NCI-H1694 treated with DMSO at 0.1 percent for 48 hours (cell line): ENCODE data around the gene RASGEF1C.

Experiments used
- DNase-seq: peaks from one replicate; lab custom pipeline; 2025; lab: John Stamatoyannopoulos, UW

RASGEF1C gene

GRCh38 chr5:180179442-180180420 is 29.3 kb downstream of the RASGEF1C start:
- DNase-seq, result no peak

GRCh38 chr5:180178531-180179441 is 30.2 kb downstream of the RASGEF1C start:
- no peak for DNase-seq

DNA sequence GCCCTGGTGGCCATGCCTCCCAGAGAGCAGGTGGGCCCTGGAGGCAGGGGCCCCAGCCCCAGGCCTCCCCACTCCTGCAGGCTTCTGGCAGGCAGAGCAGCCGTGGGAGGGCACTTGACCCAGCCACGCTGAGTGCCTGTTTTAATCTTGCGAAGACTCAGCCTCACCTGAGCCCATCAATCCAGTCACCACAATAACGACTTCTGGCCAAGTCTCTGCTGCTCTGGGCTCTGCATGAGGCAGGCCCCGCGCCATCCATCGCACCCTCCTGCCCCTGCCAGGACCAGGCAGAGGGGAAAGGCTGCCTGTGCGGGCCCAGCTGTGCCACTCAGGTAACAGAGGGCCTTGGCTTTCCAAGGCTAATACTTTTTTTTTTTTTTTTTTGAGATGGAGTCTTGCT is 32.8 kb downstream of the RASGEF1C start:
- DNase-seq, result no peak

DNA sequence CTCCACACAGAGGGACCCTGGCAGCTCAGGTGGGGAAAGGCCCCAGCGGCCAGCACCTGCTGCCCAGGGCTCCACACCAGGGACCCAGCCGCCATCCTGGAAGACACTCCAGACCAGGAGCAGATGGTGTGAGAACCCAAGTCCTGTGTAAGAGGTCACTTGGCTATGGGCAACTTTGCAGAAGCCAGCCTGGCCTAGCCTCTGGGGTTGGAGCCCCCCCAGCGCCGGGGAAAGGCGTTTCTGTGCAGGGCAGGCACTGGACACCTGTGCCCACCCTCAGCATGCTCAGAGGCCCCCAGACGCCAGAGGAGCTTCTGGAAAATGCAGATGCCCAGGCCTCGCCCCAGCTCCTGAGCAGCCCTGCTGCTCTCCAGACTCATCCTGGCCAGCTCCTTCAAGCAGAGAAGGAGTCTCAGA is 34.0 kb downstream of the RASGEF1C start:
- no peak for DNase-seq

DNA sequence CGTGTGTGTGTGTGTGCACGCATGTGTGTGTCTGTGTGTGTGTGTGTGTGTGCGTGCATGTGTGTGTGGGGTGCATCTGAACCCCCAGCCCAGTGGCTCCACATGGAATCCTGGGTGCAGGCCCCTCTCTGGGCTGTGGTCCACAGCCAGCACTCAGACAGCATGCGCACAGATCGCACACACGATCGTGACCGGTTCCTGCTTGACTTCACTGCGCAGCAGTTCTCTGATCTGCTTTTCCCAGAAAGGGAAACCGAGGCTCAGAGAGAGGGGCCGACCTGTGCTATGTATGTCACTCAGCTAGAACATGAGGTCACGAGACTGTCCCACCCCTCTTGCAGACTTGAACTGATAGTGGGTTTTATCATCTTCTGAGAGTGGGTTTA is 34.4 kb downstream of the RASGEF1C start:
- DNase-seq, result no peak

- DNase-seq, result no peak
Measured at GRCh38 chr5:180173875-180174586, 35.0 kb downstream of the RASGEF1C start.

- DNase-seq, result no peak
Measured at GRCh38 chr5:180173198-180173544, 35.8 kb downstream of the RASGEF1C start.

GRCh38 chr5:180172447-180173197 is 36.4 kb downstream of the RASGEF1C start:
- DNase-seq, result no peak

DNA sequence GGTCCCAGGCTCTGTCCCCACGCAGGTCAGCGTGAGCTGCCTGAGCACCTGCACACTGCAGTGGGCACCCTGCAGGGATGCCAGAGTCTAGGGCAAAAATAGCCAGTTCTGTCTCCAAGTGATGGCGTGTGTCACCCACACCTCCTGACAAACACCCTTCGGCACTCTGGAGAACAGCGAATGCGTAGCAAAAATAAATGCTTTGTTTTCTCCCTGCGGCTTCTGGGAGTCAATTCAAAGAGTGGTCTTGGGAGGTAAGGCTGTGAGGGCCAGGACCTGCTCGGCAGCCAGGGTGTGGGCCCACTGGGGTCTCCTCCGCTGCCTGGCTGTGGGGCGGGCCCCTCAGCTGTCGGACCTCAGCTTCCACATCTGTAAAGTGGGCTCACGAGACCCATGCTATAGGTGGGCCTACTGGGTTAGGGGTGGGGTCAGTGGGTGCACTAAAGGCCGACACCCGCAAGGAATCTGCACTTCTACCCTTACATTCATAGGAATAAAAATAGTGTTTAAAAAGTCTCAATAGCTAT is 37.4 kb downstream of the RASGEF1C start:
- no peak for DNase-seq

- no peak for DNase-seq
Measured at GRCh38 chr5:180170810-180171567, 38.0 kb downstream of the RASGEF1C start.

GRCh38 chr5:180170106-180170809 is 38.8 kb downstream of the RASGEF1C start:
- DNase-seq, result no peak

DNA sequence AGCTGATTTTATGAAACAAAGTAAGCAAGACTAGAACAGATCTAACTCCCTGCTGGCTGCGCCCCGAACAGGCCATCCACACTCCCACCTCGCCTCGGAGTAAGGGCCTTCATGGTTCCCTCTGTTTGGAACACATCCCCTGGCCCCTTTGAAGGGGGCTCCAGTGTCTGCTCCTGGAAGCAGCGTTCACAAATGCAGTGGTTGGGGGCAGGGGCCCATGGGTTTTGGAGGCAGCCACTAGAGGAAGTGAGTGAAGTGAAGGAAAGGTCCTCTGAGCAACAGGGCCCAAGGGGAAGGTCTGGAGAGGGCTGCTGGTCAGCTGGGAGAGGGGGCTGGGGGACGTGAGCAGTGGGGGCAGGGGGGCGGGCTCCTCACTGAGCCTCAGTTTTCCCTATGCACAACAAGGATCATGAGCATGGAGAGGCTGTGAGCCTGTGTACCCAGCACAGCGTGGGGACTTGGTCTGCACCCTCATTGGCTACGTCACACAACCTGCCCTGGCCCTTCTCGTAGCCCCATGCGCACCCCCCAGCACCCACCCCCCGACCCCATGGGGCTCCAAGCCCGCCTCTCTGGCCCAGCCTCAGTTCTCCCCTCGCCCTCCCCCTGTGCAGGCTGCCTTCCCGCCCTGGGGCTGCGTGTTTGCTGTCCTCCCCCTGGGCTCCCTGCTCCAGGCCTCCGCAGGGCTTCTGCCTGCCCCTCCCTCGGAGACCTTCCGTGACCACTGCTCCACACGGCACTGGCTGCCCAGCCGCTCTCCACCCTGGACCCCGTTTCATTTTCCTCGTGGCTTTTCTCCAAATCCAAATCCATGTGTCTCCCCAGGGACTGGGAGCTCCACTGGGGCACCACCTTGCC is 39.5 kb downstream of the RASGEF1C start:
- no peak for DNase-seq

DNA sequence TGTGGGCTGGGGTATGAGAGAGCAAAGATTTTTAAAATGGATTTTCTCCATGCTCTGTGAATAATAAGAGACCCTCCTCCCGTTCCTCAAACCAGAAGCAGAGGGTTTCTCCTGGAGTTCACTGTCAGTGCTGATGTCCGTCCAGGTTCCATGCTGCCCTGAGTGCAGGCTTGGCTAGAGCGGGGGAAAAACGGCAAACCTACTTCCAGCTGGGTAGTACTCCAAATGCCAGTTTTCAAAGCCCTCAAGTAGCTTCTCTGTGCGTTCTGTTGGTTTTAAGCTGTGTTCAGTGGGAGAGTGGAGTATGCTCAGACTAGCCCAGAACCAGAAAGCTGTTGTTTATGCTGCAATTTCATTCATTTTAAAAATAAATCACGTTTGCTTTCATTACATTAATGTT is 40.3 kb downstream of the RASGEF1C start:
- DNase-seq, result no peak

DNA sequence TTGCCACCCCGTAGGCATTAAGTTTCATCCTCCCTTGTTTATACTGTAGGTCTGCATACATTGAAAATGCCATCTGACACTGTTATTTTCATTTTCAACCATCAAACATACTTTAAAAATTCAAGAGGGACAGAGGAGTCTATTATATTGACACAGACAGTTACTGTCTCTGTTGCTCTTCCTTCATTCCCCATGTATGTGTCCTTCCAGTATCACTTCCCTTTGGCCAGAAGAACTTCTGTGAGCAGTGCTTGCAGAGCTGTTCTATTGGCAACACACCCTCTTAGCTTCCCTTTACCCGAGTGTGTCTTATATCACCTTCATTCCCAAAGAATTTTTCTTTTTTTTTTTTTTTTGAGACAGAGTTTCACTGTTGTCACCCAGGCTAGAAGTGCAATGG is 42.8 kb downstream of the RASGEF1C start:
- DNase-seq, result no peak

GRCh38 chr5:180162304-180162661 is 46.7 kb downstream of the RASGEF1C start:
- DNase-seq, result no peak

GRCh38 chr5:180161420-180162303 is 47.3 kb downstream of the RASGEF1C start:
- DNase-seq, result peak; percentile 4

- DNase-seq, result peak; percentile 6
Measured at GRCh38 chr5:180160789-180161188, 48.2 kb downstream of the RASGEF1C start.

DNA sequence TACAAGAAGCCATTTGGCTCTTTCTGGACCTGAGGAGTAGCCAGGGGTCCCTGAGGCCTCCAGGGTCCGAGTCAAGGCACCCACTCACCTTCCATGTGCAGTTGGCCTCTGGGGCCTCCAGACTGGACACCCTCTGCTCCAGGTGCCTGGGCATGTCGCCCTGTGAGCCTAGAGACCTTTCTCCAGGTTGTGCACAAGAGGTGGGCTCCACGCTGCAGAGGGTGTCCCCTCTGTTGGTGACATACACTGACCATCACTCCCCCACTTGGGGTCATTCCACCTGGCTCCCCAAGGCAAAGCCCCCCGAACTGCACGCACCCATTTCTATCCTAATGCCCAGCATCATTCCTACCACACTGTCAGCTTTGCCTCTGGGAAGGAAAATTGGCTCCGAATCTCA is 48.8 kb downstream of the RASGEF1C start:
- no peak for DNase-seq
